NCI-H1105 treated with DMSO at 0.1 percent for 48 hours (cell line): Measurements from ENCODE around the gene ZMIZ1.

Experiments
- DNase-seq: peaks from one replicate; lab custom pipeline; 2025; lab: John Stamatoyannopoulos, UW

ZMIZ1 gene

DNA sequence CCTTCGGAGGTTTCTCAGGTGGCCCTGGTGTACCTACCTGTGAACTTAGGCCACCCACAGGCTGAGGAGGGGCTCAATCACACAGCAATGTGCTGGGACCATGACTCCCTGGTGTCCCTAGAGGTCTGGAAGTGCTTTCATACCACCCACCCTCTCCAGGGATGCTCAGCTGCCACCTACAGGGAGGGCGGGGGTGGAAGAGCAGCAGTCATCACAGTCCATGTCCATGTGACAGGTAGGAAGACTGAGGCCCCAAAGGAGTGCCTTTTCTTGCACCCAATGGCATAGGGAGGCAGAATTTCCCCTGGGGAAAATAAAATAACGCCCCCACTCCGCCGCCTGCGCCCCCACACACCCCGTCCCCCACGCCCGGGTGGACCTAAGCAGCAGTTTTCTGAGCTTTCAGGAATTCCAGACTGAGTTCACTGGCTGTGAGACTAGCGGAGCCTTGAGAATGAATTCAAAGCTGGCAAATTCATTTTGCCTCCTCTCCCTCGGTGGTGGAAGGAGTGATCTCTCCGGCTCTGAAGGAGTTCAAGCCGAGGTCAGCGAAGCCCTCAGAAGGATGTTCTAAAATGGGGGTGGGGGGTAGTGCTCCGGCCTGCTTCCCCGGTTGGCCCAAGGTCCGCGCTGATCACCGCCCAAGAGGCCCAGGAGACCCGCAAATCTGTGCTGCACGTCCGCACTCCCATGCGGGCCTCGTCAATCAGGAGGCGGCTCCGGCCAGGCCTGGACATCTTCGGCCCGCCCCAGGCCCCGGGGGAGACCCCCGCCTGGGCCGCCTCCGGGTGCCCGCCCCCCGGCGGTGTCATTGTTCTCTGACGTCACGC is 2.1 kb upstream of the ZMIZ1 start:
- peak; percentile 5 for DNase-seq

DNA sequence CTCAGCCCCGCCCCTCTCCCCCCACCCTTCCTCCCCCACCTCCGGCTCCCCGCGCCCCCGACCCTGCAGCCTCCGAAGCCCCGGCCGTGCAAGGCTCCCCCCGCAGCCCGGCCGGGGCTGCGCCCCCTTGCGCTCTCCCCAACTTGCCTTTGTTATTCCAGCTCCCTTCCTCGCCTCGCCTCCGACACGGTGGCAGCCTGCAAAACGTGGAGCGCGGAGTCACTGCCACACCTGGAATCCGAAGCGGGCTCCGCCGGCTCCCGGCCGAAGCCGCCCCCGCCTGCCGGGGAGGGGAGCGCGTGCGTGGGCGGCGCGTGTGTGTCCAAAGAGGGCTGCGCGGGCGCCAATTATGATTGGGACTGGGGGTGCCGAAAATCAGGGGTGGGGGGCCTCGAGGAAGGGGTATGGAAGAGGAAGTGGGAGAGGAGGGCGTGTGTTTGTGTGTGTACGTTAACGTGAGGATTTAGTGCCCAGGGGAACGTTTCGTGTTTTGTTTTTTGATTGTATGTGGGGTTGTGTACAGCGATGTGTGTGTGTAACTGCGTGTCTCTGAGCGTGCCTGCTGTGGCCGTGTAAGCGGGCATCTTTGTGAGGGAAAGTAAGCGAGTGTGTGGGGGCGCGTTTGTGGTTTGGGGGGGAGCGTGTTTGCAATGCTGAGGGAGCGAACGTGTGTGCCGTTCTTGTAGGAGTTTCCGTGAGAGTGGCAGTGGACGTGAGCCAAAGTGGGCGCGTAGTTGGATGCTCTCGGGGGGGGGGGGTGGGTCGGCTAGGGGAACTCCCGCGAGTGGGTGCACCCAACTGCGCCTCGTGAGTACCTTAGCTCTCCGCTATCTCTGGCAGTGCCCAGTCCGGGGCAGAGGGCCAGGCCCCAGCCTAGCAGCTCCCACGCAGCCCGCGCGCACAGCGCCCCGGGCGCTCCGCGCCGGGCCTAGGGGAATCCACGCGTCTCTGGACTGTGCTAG is 1.2 kb upstream of the ZMIZ1 start:
- DNase-seq = peak; percentile 67

DNA sequence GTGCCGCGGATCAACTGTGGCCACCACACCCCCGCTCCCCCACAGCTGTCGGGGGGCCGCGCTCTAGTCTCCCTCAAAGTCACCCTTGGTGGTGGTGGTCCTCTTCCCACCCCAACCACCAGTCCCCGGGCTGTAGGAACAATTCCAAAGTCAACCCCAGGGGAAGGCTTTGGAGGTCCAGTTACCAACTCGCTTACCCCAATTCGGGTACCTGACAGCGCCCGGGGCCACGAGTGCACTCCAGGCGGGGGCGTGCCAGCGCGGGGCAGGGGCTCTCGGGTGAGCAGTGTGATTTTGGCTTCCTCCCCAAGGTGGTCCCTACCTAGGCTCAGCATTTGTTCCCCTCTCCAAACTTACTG is 584 bp upstream of the ZMIZ1 start:
- DNase-seq = peak; percentile 7

DNA sequence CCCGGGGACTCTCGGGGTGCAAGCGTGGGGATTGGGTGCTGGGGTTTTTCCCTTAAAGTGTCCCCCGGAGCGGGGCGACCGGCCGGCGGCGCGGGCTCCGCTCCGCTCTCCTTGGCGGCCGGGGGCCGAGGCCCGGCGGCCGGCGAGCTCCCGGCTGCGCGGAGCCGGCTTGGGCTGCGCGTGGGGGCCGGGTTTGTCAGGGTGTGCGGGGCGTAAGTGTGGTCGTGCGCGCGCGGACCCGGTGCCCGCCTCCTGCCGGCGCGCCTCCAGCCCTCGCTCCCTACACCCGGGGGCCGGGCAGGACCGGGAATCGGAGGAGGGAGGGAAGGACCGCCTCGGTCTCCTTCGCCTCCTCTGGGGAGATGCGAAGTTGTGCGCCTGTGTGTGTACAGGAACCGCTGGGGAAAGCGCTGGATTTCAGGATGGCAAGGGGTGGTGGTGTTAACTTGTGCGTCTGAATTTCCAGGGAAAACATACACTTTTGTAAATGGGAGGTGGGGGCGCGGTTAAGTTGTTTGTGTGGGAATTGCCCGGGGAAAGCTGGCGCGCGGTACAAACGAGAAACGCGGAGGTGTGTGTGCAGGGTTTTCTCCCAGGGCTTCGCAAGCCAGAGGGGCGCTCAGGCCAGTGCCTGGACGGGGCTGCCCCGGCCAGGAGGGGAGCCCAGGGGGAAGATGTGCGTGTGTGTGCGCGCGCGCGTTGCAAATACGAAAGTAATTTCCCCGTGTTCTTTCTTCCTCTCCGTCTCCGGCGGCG is 737 bp downstream of the ZMIZ1 start:
- no peak for DNase-seq

DNA sequence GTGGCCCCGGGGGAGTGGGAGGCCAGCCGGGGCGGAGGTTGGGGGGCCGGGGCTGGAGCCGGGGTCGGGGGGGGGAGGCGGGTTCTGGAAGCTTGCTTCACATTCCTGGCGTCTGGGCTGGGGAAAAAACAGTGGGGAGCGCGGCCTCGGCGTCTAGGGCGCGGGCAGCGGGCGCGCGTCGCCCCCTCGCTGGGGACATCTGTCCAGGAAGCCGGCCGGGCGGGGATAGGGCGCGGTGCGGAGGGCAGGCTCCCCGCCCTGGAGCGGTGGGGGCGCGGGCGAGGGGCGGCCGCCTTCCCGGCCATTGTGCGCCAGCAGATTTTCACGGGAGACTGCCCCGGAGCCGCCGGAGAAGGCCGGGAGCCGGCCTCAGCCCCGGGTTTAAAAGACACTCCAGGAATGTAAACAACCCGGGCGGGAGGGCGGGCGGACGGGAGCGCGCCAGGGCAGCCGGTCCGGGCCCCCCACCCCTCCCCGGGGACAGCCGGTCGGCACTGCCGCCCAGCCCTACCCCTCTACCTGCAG is 1.4 kb downstream of the ZMIZ1 start:
- no peak for DNase-seq

DNA sequence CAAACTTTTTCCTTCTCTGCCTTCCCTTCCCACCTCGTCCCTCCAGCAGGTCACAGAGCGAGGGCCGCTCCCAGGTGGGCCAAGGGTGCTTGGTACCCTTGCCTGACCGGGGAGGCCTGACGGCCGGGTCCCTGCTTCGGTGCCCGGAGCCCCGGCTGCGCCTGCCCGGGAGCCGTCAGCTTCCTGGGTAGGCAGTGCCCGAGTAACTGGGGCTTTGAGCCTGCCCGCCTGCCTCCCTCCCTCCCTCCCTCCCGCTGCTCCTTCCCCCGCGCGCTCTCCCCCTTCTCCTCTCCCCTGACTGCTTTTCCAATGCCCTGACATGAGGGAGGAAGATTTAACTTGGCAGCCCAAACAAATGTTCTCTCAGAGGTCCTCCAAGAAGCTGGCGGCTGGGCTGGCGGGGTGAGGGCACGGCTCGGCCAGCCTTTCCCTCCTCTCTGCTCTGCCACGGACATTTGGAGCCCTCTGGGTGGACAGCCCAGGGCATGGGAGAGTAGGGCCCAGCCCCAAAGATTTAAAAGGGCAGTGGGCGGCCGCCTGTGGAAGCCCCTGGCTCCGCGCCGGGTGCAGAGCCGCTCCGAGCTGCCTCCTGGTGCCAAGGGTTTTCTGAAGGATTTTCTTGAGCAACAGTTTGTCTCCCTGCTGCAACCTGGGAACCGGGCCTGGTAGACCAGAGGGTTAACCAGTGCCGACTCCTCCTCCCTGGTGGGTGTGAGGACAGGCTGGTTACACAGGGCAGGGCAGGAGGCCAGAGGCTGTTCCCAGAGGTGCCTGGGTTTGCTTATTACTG is 2.0 kb downstream of the ZMIZ1 start:
- peak; percentile 41 for DNase-seq

DNA sequence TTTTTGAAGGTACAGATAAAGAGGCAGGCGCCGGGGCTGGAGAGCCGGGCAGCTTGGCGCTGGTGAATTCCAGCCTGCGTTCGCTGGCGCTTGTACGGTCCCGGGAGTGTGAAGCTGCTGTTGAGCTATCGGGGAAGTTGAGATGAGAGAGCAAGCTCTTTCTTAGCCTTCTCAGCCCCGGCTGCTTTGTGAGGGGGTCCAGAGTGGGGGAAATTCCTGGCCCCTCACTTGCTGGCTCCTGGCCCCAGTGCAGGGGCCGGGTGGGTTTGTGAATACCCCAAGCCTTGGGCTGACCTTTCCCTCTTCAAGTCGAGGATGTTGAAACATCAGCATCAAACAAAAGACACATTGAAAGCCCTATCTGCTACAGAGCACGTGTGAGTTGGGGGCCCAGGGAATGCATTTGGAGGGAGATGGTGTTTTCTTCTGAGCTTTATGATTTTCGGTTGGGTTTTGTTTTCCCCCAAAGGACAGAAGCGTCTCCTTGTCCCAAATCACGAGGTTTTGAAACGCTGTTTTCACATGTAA is 2.7 kb downstream of the ZMIZ1 start:
- no peak for DNase-seq

DNA sequence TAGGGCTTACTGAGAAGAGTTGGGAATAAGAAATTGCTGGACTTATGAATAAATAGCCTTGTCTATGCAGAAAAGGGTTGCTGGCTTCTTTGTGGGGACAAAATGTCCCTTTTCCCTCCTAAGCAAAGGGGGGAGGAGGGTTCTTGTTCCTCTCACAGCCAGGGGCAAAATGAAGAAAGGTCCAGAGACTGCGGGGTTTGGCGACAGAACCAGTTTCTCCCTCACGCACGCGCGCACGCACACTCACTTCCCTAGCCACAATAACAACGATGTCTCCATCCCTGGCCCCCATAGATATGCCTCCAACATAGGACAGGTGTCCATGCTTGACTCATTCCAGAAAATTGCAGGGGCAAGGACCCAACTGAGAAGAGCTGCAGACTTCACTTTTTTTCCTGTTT is 3.3 kb downstream of the ZMIZ1 start:
- DNase-seq = no peak

DNA sequence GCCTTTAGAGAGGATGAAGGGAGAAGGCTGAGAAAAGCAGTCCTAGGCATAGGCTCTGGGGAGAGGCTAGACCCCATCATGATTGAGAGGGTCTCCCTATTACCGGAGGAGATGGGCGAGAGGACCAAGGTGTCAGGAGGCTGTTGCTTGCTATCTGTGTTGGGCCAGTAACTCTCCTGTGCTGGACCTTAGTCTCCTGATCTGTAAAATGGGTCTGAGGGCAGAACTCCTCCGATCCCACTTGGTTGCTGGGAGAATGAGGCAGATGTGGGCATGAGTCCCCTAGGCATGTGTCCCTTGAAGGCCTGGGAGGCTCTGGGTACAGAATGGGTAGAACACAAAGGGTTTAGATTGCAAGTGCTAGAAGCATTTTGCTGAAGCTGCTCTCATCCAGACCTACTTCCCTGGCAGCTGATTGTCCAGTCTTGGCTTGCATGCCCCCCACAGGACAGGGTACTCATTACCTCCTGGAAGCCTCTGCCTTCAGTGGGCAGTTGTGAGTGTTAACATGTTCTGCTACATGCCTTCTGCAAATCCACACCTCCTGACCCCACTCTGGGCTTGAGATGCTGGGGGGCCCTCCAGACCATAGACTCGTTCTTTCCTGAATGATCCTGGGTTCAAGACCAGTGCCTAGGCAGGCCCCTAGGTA is 4.4 kb downstream of the ZMIZ1 start:
- DNase-seq = no peak

DNA sequence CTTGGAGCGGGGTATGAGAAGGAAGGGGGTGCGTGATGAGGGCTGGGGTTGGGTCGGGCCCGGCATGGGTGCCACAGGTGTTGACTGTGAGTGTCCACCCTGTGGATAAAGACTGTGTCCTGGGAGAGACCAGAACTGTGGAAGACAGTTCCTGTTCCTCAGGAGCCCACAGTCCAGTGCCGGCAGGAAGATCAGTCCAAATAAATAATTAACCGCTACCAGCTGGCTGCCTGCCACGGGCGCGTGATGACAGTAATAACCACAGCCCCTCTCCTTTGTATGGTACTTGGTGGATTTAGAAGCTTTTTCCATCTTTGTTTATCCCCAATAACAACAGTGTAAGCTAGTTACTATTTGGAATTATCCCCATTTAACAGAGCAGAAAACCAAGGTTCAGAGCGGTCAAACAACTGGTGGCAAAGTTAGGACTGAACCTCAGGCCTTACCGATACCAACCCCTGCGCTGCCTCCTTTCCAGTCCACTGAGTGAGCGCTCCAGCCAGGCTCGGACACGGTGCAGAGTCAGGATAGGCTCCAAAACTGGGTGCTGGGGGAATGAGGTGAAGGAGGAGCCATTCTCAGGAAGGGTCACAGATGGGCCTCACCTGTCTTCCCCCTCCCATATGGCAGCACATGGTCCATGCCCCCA is 5.1 kb downstream of the ZMIZ1 start:
- DNase-seq = peak; percentile 9

DNA sequence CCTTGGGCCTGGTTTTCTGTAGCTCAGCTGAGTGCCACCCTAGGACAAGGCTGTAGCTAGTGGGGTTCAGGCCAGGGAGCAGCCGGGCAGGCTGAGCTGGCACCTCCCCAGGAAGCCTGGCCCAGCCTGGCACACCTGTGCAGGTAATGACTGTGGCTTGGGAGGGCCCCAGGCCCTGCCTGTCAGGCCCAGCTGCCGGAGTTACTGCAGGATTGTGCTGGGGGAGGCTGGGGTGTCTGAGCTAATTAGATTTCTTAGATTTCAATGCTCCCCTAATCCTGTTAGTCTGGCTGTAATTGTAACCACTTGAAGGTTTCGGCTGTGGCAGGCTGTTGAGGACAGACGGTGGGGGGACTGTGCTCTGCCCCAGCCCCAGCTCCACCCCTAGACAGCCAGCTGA is 6.0 kb downstream of the ZMIZ1 start:
- DNase-seq = peak; percentile 9

DNA sequence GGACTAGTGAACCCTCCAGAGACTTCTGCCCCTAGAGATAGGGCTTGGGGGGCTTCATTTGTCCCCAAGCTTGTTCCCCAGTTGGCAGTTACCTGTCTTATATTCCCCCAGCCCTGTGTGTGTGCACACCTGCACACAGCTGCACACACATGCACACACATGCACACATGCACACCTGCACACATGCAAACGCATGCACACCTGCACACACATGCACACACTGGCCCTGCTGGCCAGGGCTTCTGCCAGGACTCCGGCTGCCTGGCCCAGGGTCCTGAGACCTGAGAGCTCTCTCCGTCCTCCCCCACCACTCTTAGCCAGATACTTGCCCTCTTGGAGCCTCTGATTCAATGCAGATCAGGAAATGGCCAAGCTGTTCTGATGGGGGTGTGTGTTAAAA is 6.7 kb downstream of the ZMIZ1 start:
- no peak for DNase-seq

DNA sequence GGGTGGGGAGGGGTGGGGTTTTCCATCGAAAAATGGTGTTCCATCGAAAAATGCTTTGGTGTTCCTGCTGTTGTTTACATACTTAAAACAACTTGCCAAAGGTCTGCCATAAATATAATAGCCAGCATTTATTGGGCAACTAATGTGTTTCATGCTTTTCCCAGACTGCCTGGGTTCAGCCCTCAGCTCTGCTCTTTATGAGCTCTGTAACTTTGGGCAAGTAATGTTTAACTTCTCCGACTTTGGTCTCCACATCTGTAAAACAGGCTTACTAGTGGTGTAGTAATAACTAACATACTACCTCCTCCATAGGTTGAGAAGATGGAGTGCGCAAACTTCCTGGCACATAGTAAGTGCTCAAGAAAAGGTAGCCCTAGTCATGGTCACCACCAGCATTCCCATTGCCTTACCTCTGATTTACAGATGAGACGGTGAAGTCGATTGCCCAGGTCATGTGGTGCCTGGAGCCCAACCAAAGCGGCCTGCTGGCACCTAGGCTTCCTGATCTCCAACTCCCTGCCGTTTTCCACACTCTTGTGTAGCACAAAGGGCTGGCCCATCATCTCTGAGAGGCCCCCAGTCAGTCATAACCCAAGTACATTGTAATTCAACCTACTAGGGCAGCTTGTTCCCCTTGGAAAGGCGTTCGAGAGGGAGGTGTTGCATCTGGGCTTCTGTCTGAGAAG is 8.9 kb downstream of the ZMIZ1 start:
- no peak for DNase-seq

DNA sequence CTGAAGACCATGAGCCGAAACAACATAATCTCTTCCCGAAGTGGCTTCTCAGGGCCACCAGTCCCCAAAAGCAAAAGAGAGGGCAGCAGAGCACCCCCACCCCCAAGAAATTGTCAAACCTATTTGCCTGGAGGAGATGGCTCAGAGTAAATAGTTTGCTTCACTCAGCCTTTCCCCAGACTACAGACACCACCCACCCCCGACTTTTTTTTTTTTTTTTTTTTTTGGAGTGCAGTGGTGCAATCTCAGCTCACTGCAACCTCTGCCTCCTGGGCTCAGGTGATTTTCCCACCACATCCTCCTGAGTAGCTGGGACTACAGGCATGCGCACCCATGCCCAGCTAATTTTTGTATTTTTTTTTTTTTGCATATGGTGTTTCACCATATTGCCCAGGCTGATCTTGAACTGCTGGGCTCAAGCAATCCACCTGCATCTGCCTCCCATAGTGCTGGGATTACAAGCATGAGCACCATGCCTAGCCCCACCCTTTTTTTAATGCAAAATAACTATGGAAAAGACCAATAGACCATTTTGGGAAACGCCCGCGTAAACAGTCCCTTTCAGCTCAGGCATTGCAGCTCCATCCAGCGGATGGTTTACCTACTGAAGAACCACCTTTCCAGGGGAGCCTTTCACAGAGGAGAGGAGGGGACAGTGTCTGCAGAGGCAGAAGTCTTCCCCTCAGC is 9.7 kb downstream of the ZMIZ1 start:
- DNase-seq = no peak

DNA sequence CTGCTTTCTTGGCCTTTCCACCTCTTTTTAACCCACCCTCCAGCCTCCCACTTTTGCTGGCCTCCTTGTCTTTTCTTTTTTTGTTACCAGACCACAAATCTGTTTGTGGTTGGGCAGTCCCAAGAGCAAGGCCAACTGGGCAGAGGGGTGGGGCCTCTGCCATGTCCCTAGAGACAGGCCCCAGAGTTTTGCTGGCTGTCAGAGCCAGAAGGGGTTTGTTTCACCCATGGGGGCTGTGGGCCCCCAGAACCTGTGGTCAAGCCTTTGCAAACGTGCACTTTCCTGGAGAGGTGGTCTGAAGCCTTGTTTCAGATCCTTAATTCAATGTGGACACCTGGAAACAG is 10.3 kb downstream of the ZMIZ1 start:
- DNase-seq = no peak

DNA sequence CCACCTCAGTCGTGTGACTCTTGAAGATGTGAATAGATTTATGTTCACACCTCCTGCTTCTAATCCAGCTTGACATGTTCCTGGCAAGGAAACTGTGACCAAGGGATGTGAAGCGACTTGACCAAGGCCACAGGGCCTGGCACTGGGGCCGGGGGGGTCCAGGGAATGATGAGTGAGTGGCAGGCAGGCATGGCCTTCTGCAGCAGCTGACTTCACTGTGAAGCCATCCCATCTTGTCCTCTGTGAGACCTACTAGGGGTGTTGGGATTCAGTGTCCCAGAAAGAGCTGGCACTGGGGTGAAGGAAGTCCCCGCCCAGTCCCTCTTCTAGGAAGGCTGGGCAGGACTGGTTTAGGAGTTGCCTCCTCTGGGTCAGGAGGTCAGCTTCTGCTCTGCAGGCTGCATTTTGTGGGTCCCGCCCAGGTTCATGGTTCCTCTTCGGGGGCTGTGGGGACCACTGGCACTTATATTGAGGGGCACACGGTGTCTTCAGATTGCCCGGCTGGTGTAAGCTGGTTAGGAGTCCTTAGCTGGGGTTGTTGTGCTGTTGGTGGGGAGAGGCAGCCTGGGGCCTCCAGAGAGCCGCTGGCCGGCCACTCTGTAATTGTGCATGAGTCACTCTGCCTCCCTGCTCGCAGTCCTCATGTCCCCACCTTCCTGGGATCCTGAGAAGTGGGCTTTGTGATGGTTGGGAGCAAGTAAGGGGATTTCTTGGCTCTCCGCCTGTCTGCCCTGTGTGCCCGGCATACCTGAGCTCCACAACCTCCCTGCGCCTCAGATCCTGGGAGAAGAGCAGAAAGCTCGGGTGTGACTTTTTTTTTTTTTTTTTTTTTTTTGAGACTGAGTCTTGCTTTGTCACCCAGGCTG is 11.0 kb downstream of the ZMIZ1 start:
- no peak for DNase-seq

DNA sequence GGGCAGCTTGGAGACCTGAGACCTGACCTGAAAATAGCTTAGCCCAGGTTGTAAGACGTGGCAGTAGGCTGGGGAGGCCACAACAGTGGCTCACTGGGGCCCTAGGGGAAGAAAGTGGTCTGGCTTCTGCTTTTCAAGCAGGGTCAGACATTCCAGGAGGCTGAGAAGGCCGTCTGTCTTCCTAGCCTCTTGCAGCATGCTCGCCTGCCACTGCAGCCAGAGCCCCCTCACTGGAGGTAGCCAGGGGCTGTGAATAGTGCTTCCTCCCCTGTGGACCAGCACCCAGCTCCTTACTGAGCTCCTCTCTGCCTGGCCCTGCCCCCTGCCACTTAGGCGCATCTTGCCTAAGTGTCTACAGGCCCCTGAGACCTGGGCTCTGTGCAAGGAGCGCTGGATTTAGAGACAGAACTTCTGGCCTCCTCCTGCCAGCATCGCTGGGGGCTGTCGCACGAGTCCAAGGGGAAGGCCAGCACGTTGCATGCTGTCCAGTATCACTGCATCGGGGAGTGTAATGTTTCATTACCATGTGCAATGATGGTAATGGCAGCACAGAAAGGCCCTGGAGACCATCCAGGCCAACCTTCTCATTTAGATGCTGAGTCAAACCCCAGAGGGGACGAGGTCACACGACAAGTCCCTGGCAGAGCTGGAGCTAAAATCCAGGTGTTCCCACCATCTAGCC is 12.7 kb downstream of the ZMIZ1 start:
- no peak for DNase-seq

DNA sequence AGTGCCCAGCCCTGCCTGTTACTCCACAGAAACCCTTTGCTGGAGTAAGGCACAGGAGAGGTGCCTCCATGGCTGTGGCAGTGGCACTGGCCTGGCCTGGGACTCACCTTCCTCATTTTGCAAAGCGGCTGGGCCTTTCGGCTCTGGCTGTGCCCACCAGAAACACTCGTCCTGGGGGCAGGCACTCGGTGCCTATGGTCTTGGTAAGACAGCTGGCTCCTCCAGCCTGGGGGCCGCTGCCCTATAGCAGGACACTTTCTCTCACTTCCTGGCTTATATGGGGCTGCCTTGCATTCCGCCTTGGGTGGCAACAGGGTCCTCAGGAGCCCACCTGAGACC is 13.2 kb downstream of the ZMIZ1 start:
- no peak for DNase-seq
